Psoas muscle (tissue), 7 donors: Measurements from ENCODE around the gene SPTB. TPM values are rescaled to one million over a fixed set of nuclear protein-coding genes. Genes with fewer than 3 reads are reported as not detected.

Experiments
- polyA plus RNA-seq, 3 donors: library from polyadenylated mRNA; stranded (reverse); fragments of 200-250 nt; gene quantifications; one replicate each; pipeline ENCODE4 v1.2.3, GENCODE V29; 2013
- total RNA-seq, 4 donors: library from RNA; stranded (reverse); fragmentation: NEBNext Ultra II Directional in 2 of 4; extraction: Animal tissue kit (Norgen Biotek cat#: 25700) in 2 of 4; gene quantifications; one replicate each; pipeline versions ENCODE4 v1.2.1 to v1.2.4, GENCODE V29; 2021 to 2023
- donor health status: healthy with polysubstance abuse.
- donor health status: DM: no; HTN: no; CAD: no; lungs with moderate emphysema.
- donor health status: Bipolar disorder and iron deficiency.
- donor health status: healthy.
- donor health status: DM: no; HTN: no; CAD: no.
- donor health status: DM: no; HTN: no; CAD: no.
- donor health status: DM: yes; HTN: yes; CAD: no.

SPTB gene
- total and polyA plus RNA-seq, 7 donors = 43.4 to 540 (median 374) TPM

Other genes with a start within 250 kb of the SPTB start
- gene PLEKHG3, start 175.5 kb downstream of the SPTB start, total RNA-seq = 1 to 10 TPM; 5.2 to 8.2 (median 6.5) TPM
- 1 to 10 TPM; 1.9 to 3.1 (median 2.8) TPM for gene PLEKHG3, start 175.5 kb downstream of the SPTB start, polyA plus RNA-seq
- gene CHURC1, start 34.5 kb upstream of the SPTB start, total RNA-seq = 100 to 1,000 TPM in 2 of 4 donors, 10 to 100 TPM in 2; 77.9 to 112 (median 94.1) TPM
- gene CHURC1, start 34.5 kb upstream of the SPTB start, polyA plus RNA-seq = 10 to 100 TPM; 31.4 to 67.7 (median 53.4) TPM
- gene GPX2, start 62.8 kb upstream of the SPTB start, total RNA-seq = not detected
- under 1 TPM in 2 of 3 donors, not detected in 1; 0.04 to 0.21 TPM for gene GPX2, start 62.8 kb upstream of the SPTB start, polyA plus RNA-seq
- gene RAB15, start 92.4 kb upstream of the SPTB start, total RNA-seq = 10 to 100 TPM; 18.0 to 61.9 (median 24.2) TPM
- gene RAB15, start 92.4 kb upstream of the SPTB start, polyA plus RNA-seq = 1 to 10 TPM; 3.1 to 8.6 (median 3.3) TPM
- gene FNTB, start 107.0 kb upstream of the SPTB start, total RNA-seq = 10 to 100 TPM; 18.8 to 28.8 (median 20.1) TPM
- 10 to 100 TPM; 10.2 to 25.4 (median 11.9) TPM for gene FNTB, start 107.0 kb upstream of the SPTB start, polyA plus RNA-seq
- gene MAX, start 222.6 kb upstream of the SPTB start, total RNA-seq = 100 to 1,000 TPM in 1 of 4 donors, 10 to 100 TPM in 3; 44.7 to 115 (median 55.9) TPM
- 10 to 100 TPM; 44.5 to 83.6 (median 50.6) TPM for gene MAX, start 222.6 kb upstream of the SPTB start, polyA plus RNA-seq